CD4-positive, alpha-beta memory T cell (primary cell): ENCODE measurements around the gene ZNF282. TPM values are rescaled to one million over a fixed set of nuclear protein-coding genes. Genes with fewer than 3 reads are reported as not detected.

Experiments
- CTCF ChIA-PET: fragments of 350-600 bp; sonication (Branson Sonifier 250); formaldehyde crosslinking; loops from one replicate; lab custom pipeline; 2021; ENCODE audit warnings: inconsistent platforms; ENCODE audit not compliant: partially characterized antibody; lab: Charles Lee
- POLR2A ChIA-PET: fragments of 350-600 bp; sonication (Branson Sonifier 250); formaldehyde crosslinking; loops from one replicate; lab custom pipeline; 2021; ENCODE audit not compliant: partially characterized antibody; lab: Charles Lee
- DNase-seq, 5 donors: peaks; one replicate each; pipeline versions ENCODE4 v3.0.0 to v3.0.0-alpha.2; 2020 to 2022; ENCODE audit warnings: mixed read lengths in 1 of 5
- H3K27ac ChIP-seq: one replicate; pipeline ENCODE4 v1.7.0; 2013; ENCODE audit warnings: low read depth, low read length
- H3K27me3 ChIP-seq: 2 replicates; pipeline ENCODE4 v1.7.0; 2013; ENCODE audit warnings: mild to moderate bottlenecking, low read length, moderate library complexity; ENCODE audit not compliant: insufficient read depth
- H3K36me3 ChIP-seq: 2 replicates; pipeline ENCODE4 v1.7.0; 2013; ENCODE audit warnings: mild to moderate bottlenecking, low read length, moderate library complexity; ENCODE audit not compliant: insufficient read depth
- H3K4me1 ChIP-seq: 2 replicates; pipeline ENCODE4 v1.7.0; 2013; ENCODE audit warnings: mild to moderate bottlenecking, low read length, moderate library complexity; ENCODE audit not compliant: insufficient read depth
- H3K4me3 ChIP-seq, 2 donors: one replicate each; pipeline ENCODE4 v1.7.0; 2013; ENCODE audit warnings: low read length in 2 of 2, mild to moderate bottlenecking in 1 of 2
- H3K9me3 ChIP-seq, 2 donors: one replicate each; pipeline ENCODE4 v1.7.0; 2013; ENCODE audit warnings: low read length in 2 of 2, control low read depth in 1 of 2; ENCODE audit not compliant: control insufficient read depth in 1 of 2
- H3K27ac Mint-ChIP-seq, 7 donors: one replicate each; pipeline ENCODE4 v1.8.0; 2020 to 2021; ENCODE audit warnings: mixed read lengths in 7 of 7, mild to moderate bottlenecking in 6 of 7, inconsistent platforms in 3 of 7, moderate library complexity in 3 of 7
- H3K27me3 Mint-ChIP-seq, 2 donors: one replicate each; pipeline ENCODE4 v1.8.0; 2020 to 2021; ENCODE audit warnings: mixed read lengths in 2 of 2
- H3K36me3 Mint-ChIP-seq, 2 donors: one replicate each; pipeline ENCODE4 v1.8.0; 2020 to 2021; ENCODE audit warnings: mixed read lengths in 2 of 2, inconsistent platforms in 1 of 2, mild to moderate bottlenecking in 1 of 2
- H3K4me1 Mint-ChIP-seq, 4 donors: one replicate each; pipeline ENCODE4 v1.8.0; 2020 to 2021; ENCODE audit warnings: mixed read lengths in 4 of 4, mild to moderate bottlenecking in 1 of 4
- H3K4me3 Mint-ChIP-seq, 8 donors: one replicate each; pipeline ENCODE4 v1.8.0; 2020 to 2021; ENCODE audit warnings: mixed read lengths in 8 of 8, mild to moderate bottlenecking in 7 of 8, moderate library complexity in 6 of 8, inconsistent platforms in 3 of 8
- H3K9me3 Mint-ChIP-seq, 8 donors: one replicate each; pipeline ENCODE4 v1.8.0; 2020 to 2021; ENCODE audit warnings: mixed read lengths in 8 of 8, mild to moderate bottlenecking in 5 of 8, inconsistent platforms in 3 of 8, moderate library complexity in 1 of 8
- intact Hi-C: fragments of 100-400 bp; cut with micrococcal nuclease; formaldehyde crosslinking; loops from one replicate; pipeline ENCODE4 v1.15.1; 2023
- polyA plus RNA-seq, 2 donors: library from polyadenylated mRNA; unstranded; fragments of 300-500 nt; fragmentation: Illumina TruSeq; gene quantifications; one replicate each; pipeline ENCODE4 v1.2.3, GENCODE V29; 2021
- total RNA-seq, 2 experiments: library from RNA; stranded (reverse); gene quantifications; one replicate each; pipeline ENCODE4 v1.2.3, GENCODE V29; 2021

ZNF282 gene
- total and polyA plus RNA-seq, 4 experiments from 2014 or later = 0.13 to 20.7 (median 10.5) TPM

- CTCF ChIA-PET = no interaction called here
- Mint-ChIP-seq H3K9me3 (no peaks in the 10 kb centered on the region), H3K36me3 (peaks cover 39 to 48% of the 10 kb centered on the region in 2 donors), H3K4me3 (peak overlapping the region in 2 of 8 donors; percentile 54 to 61), H3K27ac (peak overlapping the region in 4 of 7 donors; percentile 10 to 86 (median 20)), H3K27me3 (no peaks in the 10 kb centered on the region), H3K4me1 (peaks cover 24 to 52% (median 38%) of the 10 kb centered on the region in 4 donors)
- POLR2A ChIA-PET = no interaction called here
- no peaks in the 10 kb centered on the region for H3K27me3 ChIP-seq
- DNase-seq = no peak
- no peak overlapping the region for H3K4me3 ChIP-seq
- no peaks in the 10 kb centered on the region for H3K9me3 ChIP-seq
- H3K4me1 ChIP-seq = peaks cover 23% of the 10 kb centered on the region
- H3K27ac ChIP-seq = no peak overlapping the region
- H3K36me3 ChIP-seq = peaks cover 22% of the 10 kb centered on the region
- intact Hi-C loops = loop anchor here (5.0 kb wide), 1 partner anchor 52 kb away; the partner anchor contains the start of gene ZNF398
Measured at GRCh38 chr7:149199234-149199995, 4.1 kb downstream of the ZNF282 start.

GRCh38 chr7:149202831-149203231 lies 7.5 kb downstream of the ZNF282 start:
- no peak for DNase-seq
- peak overlapping the region in 5 of 7 donors; percentile 10 to 57 (median 41) for H3K27ac Mint-ChIP-seq
- H3K36me3 Mint-ChIP-seq = peaks cover 57 to 73% of the 10 kb centered on the region in 2 donors
- H3K27me3 Mint-ChIP-seq = no peaks in the 10 kb centered on the region
- Histone ChIP-seq H3K36me3 (peaks cover 45% of the 10 kb centered on the region), H3K4me1 (no peaks in the 10 kb centered on the region), H3K9me3 (no peaks in the 10 kb centered on the region), H3K4me3 (no peak overlapping the region), H3K27ac (no peak overlapping the region), H3K27me3 (no peaks in the 10 kb centered on the region)
- CTCF ChIA-PET = no interaction called here
- H3K4me3 Mint-ChIP-seq = no peak overlapping the region
- H3K4me1 Mint-ChIP-seq = peaks cover 12 to 29% (median 26%) of the 10 kb centered on the region in 4 donors
- intact Hi-C loops = no loop called here
- no peaks in the 10 kb centered on the region for H3K9me3 Mint-ChIP-seq
- POLR2A ChIA-PET = no interaction called here

- intact Hi-C loops = no loop called here
- H3K27ac ChIP-seq = no peak overlapping the region
- peaks cover 7% of the 10 kb centered on the region for H3K4me1 ChIP-seq
- no peak for DNase-seq
- H3K4me1 Mint-ChIP-seq = peaks cover 14 to 29% (median 19%) of the 10 kb centered on the region in 4 donors
- H3K27me3 ChIP-seq = no peaks in the 10 kb centered on the region
- peaks cover 49 to 73% of the 10 kb centered on the region in 2 donors for H3K36me3 Mint-ChIP-seq
- no peak overlapping the region for H3K4me3 ChIP-seq
- H3K9me3 ChIP-seq = no peaks in the 10 kb centered on the region
- ChIA-PET CTCF (no interaction called here), POLR2A (interaction anchor here (0.6 to 0.9 kb wide), 2 partner anchors 10 to 18 kb away, joined by 3 read pairs; partner anchors contain the start of gene ZNF282)
- no peak overlapping the region for H3K4me3 Mint-ChIP-seq
- no peaks in the 10 kb centered on the region for H3K9me3 Mint-ChIP-seq
- H3K27ac Mint-ChIP-seq = no peak overlapping the region
- H3K27me3 Mint-ChIP-seq = no peaks in the 10 kb centered on the region
- H3K36me3 ChIP-seq = peaks cover 36% of the 10 kb centered on the region
Measured at GRCh38 chr7:149205690-149206381, 10.5 kb downstream of the ZNF282 start.

GRCh38 chr7:149207324-149208035 lies 12.1 kb downstream of the ZNF282 start:
- H3K4me3 ChIP-seq = no peak overlapping the region
- no peak overlapping the region for H3K27ac ChIP-seq
- H3K4me1 ChIP-seq = peaks cover 7% of the 10 kb centered on the region
- Mint-ChIP-seq H3K27me3 (no peaks in the 10 kb centered on the region), H3K36me3 (peaks cover 51 to 78% of the 10 kb centered on the region in 2 donors), H3K4me3 (no peak overlapping the region), H3K27ac (peak overlapping the region in 2 of 7 donors; percentile 35 to 74), H3K9me3 (no peaks in the 10 kb centered on the region), H3K4me1 (peaks cover 11 to 21% (median 15%) of the 10 kb centered on the region in 4 donors)
- no peaks in the 10 kb centered on the region for H3K9me3 ChIP-seq
- CTCF ChIA-PET = interaction anchor here (1.2 to 1.4 kb wide), 2 partner anchors 14 to 220 kb away, joined by 4 to 5 read pairs; no protein-coding TSS in a partner anchor
- DNase-seq = no peak
- intact Hi-C loops = loop anchor here (2.0 kb wide), 2 partner anchors 13 to 77 kb away; partner anchors contain the start of gene ZNF282
- POLR2A ChIA-PET = no interaction called here
- peaks cover 40% of the 10 kb centered on the region for H3K36me3 ChIP-seq
- no peaks in the 10 kb centered on the region for H3K27me3 ChIP-seq

GRCh38 chr7:149209518-149210269 lies 14.3 kb downstream of the ZNF282 start:
- Histone ChIP-seq H3K36me3 (peaks cover 60% of the 10 kb centered on the region), H3K4me3 (no peak overlapping the region), H3K27ac (no peak overlapping the region), H3K4me1 (peaks cover 7% of the 10 kb centered on the region), H3K9me3 (no peaks in the 10 kb centered on the region), H3K27me3 (no peaks in the 10 kb centered on the region)
- Mint-ChIP-seq H3K4me1 (peaks cover 5 to 15% (median 11%) of the 10 kb centered on the region in 4 donors), H3K4me3 (peak overlapping the region in 3 of 8 donors; percentile 21 to 58 (median 22)), H3K9me3 (no peaks in the 10 kb centered on the region), H3K36me3 (peaks cover 54 to 74% of the 10 kb centered on the region in 2 donors), H3K27ac (peak overlapping the region; percentile 34 to 86 (median 66)), H3K27me3 (no peaks in the 10 kb centered on the region)
- POLR2A ChIA-PET = interaction anchor here (0.9 kb wide), 1 partner anchor 12 kb away, joined by 3 read pairs; no protein-coding TSS in a partner anchor
- DNase-seq = peak; percentile 45 to 78 (median 52)
- CTCF ChIA-PET = interaction anchor here (0.6 to 1.1 kb wide), 5 partner anchors 12 to 473 kb away, joined by 3 to 5 read pairs (median 3); partner anchors contain the start of gene ZNF282
- intact Hi-C loops = loop anchor here (2.0 kb wide), 2 partner anchors 15 to 75 kb away; partner anchors contain the start of gene ZNF282

GRCh38 chr7:149210551-149210950 lies 15.2 kb downstream of the ZNF282 start:
- Mint-ChIP-seq H3K4me1 (peaks cover 5 to 15% (median 11%) of the 10 kb centered on the region in 4 donors), H3K4me3 (no peak overlapping the region), H3K9me3 (no peaks in the 10 kb centered on the region), H3K27ac (no peak overlapping the region), H3K27me3 (no peaks in the 10 kb centered on the region), H3K36me3 (peaks cover 53 to 79% of the 10 kb centered on the region in 2 donors)
- Histone ChIP-seq H3K36me3 (peaks cover 64% of the 10 kb centered on the region), H3K27me3 (no peaks in the 10 kb centered on the region), H3K9me3 (no peaks in the 10 kb centered on the region), H3K4me1 (peaks cover 7% of the 10 kb centered on the region), H3K4me3 (no peak overlapping the region), H3K27ac (no peak overlapping the region)
- ChIA-PET POLR2A (interaction anchor here (1.4 kb wide), 1 partner anchor 16 kb away, joined by 3 read pairs; no protein-coding TSS in a partner anchor), CTCF (interaction anchor here (0.8 to 1.1 kb wide), 4 partner anchors 13 to 22 kb away, joined by 3 to 5 read pairs (median 4); partner anchors contain the start of gene ZNF282)
- DNase-seq = no peak
- intact Hi-C loops = no loop called here
